GM19035 (cell line): ENCODE data around the gene RBM25.
"Not testable (repeated sequence)": the region's sequence is repeated elsewhere in the genome, so short reads cannot be mapped to it uniquely, and the experiment has no call there.

ENCODE experiments used
- ATAC-seq: cut with Tn5 transposase; IDR thresholded peaks from one replicate; pipeline ENCODE4 v1.9.1; 2021; ENCODE audit not compliant: unreplicated experiment

The RBM25 gene

DNA sequence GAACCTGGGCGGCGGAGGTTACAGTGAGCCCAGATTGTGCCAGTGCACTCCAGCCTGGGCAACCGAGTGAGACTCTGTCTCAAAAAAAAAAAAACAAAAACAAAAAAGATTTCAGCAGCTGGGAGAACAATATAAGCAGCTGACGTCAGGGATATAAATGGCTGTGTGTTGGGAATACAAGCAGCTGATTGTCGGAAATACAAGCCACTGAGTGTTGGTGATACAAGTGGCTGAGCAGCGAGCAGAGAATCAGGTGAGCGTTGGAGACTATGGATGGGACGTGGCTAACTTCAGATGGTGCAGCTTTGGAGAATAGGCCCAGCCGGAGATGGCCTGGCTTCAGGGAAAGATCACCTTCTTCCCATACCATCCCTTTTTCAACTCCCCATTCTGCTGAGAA, 109.9 kb downstream of the RBM25 start:
- ATAC-seq = no peak

DNA sequence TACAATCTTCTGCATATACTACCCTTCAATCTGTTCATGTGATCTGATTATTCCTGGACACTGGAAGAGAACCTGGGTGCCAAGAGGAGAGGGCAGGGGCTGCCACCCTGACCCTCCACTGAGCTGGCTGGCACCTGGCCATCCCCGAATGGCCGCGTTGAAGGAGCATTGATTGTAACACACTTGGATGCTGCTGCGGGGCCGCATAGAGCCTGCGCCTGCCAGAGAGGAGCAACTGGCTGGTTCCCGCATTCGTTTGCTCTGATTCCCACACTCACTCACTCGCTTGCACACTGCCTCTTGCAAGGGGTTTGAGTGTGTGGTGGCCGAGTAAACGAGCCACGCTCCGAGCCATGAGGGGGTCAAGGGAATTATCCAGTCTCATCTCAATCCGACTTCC, 110.4 kb downstream of the RBM25 start:
- ATAC-seq = no peak

DNA sequence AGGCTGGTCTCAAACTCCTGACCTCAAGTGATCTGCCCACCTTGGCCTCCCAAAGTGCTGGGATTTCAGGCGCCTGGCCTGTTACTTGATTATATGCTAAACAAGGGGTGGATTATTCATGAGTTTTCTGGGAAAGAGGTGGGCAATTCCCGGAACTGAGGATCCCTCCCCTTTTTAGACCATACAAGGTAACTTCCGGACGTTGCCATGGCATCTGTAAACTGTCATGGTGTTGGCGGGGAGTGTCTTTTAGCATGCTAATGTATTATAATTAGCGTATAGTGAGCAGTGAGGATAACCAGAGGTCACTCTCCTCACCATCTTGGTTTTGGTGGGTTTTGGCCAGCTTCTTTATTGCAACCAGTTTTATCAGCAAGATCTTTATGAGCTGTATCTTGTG, 111.5 kb downstream of the RBM25 start:
- not testable (repeated sequence) for ATAC-seq

DNA sequence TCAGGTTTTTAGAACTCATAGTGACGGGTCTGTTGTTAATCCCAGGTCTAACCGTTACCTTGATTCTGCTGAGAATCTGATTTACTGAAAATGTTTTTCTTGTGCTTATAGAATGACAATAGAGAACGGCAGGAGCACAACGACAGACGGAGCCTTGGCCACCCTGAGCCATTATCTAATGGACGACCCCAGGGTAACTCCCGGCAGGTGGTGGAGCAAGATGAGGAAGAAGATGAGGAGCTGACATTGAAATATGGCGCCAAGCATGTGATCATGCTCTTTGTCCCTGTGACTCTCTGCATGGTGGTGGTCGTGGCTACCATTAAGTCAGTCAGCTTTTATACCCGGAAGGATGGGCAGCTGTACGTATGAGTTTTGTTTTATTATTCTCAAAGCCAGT, 112.4 kb downstream of the RBM25 start:
- ATAC-seq = no peak

DNA sequence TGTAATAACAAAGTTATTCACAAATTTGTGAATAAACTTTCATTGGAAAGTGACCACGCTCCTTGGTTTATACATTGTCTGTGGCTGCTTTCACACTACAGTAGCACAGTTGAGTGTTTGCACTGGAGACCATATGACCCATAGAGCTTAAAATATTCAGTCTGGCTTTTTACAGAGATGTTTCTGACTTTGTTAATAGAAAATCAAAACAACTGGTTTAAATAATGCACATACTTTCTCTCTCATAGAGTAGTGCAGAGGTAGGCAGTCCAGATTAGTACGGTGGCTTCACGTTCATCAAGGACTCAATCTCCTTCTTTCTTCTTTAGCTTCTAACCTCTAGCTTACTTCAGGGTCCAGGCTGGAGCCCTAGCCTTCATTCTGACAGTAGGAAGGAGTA, 114.2 kb downstream of the RBM25 start:
- no peak for ATAC-seq

DNA sequence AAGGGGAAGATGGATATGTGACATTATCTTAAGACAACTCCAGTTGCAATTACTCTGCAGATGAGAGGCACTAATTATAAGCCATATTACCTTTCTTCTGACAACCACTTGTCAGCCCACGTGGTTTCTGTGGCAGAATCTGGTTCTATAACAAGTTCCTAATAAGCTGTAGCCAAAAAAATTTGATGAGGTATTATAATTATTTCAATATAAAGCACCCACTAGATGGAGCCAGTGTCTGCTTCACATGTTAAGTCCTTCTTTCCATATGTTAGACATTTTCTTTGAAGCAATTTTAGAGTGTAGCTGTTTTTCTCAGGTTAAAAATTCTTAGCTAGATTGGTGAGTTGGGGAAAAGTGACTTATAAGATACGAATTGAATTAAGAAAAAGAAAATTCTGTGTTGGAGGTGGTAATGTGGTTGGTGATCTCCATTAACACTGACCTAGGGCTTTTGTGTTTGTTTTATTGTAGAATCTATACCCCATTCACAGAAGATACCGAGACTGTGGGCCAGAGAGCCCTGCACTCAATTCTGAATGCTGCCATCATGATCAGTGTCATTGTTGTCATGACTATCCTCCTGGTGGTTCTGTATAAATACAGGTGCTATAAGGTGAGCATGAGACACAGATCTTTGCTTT, 114.9 kb downstream of the RBM25 start:
- ATAC-seq = no peak
